Stimulated activated CD8-positive, alpha-beta memory T cell treated with anti-CD3 and anti-CD28 coated beads, Interleukin-15, amount 100 ng/mL, for 1 hour (primary cell): ENCODE results near the gene IL18.
"Not testable (repeated sequence)": the region's sequence is repeated elsewhere in the genome, so short reads cannot be mapped to it uniquely, and the experiment has no call there.

Experiments used
- DNase-seq: peaks from one replicate; pipeline ENCODE4 v3.0.0-alpha.2; 2020; ENCODE audit warnings: low read depth

The IL18 gene

DNA sequence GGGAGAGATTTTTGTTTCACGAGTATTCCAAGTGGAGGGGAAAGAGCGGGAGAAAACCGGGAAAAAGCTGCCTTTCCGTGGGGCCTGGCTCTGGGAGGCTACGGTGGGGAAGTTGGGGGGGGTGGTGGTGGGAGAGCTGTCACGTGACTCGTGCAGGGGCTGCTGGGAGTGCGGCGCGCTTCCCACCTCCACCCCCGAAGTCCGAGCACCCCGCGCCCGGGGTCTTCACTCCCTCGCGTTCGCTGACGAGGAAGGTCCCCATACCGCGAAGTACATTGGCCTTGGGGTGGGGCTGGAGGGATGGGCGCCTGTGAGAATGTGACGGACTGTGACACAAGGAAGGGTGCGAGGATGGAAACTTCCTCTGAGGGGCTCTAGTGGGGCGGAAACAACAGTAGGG is 3.3 kb upstream of the IL18 start, which contains the start of gene TEX12:
TSS of gene TEX12 (plus strand) at position 228 of the 400 bp plus-strand sequence. CDS start 1,897 bp downstream, outside the sequence.
- no peak for DNase-seq

DNA sequence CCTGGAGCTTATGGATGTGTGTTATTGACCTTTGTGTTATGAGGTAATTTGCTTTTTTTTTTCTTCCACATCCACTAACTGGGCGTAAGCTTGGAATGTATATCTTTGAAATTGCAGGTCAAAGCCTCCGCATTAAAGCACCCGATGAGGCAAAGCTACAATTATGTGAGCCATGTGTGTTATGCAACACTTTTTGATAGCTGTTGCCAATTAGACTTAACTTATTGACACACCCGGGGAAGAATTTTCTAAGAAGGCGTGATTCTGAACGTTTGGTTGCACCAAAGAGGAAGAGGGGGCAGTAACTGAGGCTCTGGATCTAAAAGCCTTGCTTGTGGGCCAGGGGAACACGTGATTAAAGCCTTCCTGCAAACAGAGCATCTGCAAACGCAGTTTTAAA is 2.7 kb upstream of the IL18 start:
- no peak for DNase-seq

DNA sequence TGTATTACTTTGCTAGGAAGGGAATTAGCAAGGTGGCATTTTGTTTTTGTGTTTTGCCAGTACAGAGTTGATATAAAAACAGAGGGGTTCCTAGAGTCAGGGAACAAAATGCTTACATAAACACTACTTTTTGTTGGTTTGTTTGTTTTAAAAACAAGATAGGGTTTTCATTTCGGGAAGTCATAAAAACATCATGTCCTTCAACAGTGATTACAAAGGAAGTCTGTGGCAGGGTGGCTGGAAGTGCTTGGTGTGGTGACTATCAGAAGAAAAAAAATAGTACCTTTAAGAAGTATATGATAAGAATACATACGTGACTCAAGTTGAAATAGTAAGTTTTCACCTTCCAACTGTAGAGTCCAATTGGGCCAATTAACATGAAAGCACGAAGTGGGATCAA is 1.2 kb upstream of the IL18 start:
- no peak for DNase-seq

DNA sequence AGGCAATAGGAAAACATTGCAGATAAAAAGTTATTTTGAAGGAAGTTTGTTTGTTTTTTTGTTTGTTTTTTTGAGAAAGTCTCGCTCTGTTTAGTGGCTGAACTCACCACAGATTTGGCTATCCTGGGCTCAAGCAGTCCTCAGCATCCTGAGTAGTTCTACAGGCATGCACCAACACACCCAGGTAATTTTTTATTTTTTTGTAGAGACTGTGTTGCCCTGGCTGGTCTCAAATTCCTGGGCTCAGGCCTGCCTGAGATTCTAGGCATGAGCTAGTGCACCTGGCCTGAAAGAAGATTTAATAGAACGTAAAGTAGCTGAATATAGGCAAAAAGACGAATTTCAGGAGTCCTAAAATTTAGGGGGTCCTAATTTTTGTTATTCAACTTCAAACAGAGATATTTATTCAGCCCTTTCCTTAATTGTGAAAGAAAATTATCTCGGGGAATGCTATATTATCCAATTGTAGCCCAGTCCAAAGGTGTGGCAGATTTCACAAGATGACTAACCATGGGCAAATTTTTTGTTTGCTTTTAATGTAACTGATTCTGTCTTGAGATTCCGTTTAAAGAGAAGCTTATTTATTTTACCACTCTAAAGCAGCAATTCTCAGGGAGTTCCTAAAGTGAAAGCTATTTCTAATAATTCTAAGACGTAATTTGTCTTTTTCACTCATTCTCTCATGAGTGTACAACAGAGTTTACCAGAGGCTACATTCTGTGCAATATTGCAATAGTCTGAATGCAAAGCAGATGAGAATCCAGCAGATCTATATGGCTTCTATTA is 940 bp downstream of the IL18 start:
- no peak for DNase-seq

DNA sequence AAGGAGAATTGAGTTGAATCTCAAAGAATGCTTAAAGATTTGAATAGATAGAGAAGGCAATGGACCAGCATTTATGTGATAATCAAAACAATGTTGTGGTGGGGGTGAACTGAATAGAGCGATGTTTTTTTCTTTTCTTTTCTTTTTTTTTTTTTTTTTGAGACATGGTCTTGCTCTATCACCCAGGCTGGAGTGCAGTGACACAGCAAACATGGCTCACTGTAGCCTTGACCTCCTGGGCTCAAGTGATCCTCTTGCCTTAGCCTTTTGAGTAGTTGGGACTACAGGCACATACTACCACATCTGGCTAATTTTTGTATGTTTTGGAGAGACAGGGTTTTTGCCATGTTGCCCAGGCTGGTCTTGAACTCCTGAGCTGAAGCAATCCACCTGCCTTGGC is 1.7 kb downstream of the IL18 start:
- not testable (repeated sequence) for DNase-seq

DNA sequence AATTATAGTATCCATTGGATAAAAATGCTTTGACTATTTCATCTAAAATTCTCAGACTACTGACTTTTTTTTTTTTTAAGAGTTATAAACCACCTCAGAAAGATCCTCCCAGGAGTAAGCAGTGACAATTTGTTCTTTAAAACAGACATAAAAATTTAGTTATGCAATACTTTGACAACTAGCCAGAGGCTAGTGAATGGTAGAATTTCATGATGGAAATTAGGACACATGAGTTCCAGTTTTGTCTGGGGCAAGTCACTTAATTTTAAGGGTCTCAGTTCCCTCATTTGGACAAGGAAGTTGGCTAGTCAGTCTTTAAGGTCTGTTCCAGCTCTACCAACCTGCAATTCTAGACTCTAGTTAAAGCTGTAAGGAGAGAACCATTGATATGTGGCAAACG is 2.9 kb downstream of the IL18 start:
- no peak for DNase-seq

DNA sequence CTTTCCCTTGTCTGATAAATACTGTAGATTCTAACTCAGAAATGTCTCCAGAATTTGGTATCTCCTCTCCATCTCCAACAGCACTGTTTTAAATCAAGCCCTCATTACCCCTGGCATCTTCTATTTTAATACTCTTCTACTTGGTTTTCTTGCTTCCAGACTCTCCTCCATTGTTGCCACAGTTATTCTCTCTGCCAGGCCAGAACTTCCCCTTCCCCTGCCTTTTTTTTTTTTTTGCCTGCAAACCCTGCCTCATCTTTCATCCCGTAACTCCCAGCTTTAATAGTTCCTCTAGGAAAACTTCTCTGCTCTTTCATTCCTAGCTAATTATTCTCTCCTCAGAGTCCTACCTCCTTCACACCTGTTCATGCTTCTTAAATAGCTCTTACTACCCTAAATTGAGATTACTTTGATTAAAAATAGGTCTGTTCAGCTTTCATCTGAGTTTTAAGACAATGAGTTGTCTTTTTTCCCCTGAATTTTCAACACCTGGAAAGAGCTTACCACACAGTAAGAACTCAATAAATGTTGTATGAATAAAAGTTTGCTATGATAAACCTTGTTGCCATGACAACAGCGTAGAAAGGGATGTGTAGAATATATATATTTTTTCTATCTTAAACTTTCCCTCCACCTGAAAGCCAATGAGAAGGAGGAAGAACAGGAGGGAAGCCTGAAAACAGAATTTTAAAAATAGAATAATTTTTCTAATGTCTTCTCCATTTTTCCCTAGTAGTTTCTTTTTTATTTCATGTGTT is 3.6 kb downstream of the IL18 start:
- no peak for DNase-seq

DNA sequence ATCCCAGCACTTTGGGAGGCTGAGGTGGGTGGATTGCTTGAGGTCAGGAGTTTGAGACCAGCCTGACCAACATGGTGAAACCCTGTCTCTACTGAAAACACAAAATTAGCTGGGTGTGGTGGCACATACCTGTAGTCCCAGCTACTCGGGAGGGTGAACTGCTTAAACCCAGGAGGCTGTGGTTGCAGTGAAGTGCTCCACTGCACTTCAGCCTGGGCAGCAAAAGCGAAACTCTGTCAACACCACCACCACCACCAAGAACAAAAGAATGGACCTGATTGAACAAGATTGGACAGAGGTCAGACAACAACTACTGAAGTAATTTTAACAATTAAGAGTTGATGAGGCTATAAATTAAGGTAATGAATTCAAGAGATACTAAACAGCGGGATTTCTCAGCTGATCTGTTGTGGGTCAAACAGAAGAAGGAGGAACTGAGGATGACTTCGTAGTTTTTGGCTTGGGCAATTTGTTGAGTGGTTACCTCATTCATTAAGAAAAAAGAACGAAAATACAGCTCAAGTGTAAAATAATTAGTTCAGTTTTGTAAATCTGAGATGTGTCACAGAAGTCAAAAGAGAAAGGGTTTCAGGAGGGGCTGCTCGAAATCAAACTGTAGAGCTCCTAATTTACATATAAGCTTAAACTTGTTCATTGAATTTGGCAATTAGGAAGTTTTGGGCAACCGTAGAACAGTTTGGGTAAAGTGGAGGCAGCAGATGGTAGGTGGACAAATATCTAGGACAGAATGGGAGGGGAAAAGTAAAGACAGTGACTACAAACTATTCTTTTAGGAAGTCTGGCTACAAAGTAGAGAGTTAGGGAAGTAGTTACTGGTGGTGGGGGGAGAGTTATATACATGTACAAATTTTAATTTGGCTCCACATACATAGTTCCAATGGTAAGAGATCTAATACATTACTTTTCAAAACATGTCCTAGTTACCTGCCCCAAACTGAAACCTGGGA is 4.5 kb downstream of the IL18 start:
- no peak for DNase-seq

DNA sequence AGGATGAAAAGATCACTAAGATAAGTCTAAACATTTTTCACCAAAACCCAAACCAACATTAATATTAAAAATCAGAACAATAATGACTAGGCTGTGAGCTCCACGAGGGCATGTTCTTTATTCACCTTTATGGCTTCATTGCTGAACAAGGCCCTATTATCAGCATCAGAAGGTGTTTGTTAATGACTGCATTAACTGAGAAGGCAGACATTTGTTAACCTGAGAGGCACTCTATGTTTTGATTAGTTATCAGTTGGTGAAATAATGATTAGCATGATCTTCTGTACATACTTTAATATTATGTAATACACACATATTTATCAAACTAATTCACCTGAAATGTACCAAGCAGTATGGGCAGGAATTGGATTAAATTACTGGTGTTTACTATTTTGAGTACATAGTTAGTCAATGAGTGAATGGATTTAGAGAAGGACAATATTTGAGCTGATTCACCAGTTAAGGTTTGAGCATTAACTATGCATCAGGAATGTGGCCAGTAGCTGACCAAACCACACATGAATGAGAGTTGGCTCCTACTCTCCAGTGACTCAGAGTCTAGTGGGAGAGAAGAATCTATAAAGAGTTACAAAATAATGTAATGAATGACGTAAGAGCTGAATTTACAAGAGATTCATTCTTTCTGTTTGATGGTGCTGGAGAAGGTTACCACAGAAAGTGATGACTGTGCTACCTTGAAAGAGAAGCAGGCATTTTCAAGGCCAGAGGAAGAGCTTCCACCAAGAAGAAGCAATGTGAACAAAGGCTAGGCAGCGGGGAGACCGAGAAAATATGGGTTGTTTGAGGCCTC is 6.7 kb downstream of the IL18 start:
- DNase-seq: no peak

DNA sequence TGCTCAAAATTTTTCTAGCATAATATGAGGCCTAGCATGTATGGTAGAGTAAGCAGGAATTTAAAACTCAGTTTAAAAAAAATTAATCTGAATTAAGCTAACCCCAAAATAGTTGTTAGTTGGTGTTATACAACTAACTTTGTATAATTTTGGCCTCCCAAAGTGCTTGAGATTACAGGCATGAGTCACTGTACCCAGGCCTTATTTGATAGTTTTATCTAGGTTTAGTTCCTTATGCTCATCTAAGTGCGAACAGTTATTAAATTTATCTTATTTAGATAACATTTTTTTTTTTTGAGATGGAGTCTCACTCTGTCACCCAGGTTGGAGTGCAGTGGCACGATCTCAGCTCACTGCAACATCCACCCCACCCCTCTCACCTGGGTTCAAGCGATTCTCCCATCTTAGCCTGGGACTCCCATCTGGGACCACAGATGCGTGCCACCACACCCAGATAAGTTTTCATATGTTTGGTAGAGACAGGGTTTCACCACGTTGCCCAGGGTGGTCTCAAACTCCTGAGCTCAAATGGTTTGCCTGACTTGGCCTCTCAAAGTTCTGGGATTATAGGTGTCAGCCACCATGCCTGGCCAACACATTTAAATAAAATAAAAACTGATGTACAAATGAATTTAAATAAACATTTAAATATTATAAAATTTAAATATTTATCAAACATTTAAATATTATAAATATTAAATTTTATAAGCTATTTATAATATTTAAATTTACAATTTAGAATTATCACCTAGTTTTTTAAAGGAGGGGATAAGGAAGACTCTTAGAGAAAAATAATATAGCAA is 7.5 kb downstream of the IL18 start:
- DNase-seq: no peak

DNA sequence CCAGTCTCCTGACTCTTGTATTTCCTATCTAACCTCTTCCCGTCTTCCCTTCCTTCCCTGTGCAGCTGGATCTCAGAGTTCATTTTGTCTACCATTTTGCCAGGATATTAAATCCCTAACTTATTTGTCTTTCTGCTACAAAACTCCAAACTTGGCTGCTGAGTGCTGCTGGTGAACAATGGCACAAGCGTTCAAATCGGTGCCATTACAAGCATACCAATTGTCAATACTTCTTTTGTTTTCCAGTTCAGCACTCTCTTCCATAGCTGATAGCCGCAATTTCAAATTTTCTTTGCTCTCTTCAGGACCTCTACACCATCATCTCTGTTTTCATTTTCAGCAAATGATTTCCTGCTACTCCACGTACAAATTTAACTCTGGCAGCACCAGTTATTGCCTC is 13.4 kb downstream of the IL18 start:
- no peak for DNase-seq

DNA sequence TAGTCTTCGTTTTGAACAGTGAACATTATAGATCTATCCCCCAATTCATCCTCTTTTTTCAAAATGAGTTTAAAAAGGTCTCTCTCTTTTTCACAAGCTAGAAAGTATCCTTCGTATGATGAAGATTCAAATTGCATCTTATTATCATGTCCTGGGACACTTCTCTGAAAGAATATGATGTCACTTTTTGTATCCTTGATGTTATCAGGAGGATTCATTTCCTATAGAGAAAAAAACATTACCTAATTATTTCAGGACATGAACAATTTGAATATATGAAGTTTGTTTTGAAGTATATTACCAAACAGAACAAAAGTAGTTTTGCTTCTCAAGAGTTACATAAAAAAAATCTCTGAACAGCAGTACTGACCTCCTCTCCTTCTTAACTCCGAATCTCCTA is 20.3 kb downstream of the IL18 start:
- DNase-seq: no peak

DNA sequence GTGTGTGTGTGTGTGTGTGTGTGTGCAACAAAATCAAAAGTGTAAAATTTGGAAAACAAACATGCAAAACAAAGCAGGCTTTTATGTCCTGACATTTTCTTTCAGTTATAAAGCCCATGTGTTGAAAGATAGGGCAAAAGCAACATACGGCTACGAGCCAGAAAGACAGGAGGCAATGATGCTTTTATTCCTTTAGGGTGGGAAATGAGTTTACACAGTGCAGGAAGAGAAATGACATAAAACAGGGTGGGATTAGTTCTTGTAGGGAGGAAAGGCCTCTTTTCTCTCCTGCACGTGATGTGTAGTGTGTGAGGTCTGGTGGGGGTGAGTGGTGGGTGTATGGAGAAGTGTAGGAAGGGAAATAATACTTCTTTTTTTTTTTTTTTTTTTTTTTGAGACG is 29.4 kb downstream of the IL18 start:
- no peak for DNase-seq

DNA sequence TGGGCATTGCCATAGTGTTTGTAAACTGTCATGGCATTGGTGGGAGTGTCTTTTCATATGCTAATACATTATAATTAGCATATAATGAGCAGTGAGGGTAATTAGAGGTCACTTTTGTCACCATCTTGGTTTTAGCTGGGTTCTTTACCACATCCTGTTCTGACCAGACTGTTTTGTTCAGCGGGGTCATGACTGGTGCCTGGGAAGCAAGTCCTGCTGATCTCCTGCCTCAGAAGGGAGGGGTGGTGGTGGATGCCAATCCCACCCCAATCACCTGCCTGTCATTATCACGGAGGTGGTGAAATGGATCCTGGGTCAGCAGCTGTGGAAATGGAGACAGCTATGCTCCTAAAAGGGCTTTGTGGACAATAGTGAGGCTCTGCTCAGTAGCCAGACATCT is 31.2 kb downstream of the IL18 start:
- no peak for DNase-seq

DNA sequence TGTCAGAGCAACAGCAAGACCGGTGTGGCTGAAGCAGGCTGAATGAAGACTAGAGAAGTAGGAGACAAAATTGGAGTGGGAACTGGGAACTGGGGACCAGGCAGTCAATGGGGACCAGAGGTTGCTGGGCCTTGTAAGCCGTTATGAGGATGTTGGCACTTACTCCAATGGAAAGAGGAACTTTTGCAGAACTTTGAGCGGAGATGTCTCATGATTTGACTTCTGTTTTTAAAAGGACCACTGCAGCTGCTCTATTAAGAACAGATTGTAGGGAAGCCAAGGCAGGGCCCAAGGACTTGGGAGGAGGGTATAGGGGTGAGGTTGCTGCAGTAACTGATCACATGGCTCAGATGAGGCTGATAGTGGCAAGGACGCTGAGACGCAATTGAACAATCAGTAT is 34.2 kb downstream of the IL18 start:
- DNase-seq: no peak

DNA sequence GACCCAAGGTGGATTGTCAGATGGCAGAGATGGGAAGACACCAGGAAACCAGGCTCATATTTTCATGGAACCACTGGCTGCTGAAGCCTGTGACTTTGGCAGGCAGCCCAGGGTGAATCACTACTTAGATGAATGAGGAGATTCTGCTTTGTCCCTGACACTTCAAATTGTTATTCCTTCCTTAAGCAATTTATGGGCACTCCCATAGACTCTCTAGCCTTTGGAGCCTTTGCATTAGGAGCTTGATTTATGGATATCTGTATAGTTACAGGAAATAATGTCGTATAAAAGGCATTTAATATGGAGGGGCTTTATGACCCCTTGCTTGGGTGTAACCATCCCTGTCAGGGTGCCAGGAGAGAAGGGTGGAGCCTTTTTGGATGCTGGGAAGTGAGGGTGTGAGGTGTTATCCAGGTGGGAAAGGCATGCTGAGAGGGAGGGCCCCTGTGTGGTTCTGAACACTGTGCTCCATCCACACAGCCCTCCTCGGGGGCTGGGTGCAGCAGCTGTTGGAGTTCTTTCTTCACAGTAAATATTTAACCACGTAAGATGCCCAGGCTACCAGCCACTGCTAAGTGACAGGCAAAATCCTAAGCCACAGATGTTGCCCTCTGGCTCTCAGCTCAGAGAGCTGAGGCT is 35.3 kb downstream of the IL18 start:
- no peak for DNase-seq

DNA sequence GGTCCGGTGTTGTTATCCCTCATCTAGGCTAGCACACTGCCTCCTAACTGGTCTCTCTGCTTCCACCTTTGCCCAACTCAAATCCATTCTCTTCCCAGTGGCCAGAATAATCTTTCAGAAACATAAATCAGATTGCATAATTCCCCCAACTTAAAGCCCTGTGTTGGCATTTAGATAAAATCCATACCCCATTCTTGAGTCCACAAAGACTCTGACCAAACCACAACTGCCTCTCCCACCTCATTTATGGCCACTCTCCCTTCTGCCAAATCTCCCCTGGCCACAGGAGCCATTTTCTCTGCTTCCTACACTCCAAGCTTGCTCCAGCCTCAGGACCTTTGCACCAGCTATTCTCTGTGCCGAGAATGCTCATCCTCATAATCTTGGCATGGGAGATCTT is 36.8 kb downstream of the IL18 start:
- no peak for DNase-seq

DNA sequence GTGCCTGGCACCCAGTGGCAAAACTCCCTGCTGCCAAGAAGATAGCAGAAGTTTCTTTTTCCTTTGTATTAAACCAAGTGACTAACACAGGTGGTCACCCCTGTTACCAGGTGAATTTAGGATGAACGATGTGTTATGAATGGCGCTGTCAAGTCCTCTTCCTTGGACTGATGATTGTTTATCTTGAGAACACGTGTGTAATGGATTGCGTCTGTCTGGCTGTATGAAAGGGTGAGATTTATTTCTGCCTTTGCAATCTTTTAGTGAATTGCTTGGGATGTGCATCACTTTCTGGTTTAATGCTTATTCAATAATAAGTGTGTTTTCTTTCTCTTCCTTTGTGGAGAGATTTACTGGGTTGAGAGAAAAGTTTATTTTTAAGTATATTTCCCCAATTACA is 40.8 kb downstream of the IL18 start:
- DNase-seq: no peak

DNA sequence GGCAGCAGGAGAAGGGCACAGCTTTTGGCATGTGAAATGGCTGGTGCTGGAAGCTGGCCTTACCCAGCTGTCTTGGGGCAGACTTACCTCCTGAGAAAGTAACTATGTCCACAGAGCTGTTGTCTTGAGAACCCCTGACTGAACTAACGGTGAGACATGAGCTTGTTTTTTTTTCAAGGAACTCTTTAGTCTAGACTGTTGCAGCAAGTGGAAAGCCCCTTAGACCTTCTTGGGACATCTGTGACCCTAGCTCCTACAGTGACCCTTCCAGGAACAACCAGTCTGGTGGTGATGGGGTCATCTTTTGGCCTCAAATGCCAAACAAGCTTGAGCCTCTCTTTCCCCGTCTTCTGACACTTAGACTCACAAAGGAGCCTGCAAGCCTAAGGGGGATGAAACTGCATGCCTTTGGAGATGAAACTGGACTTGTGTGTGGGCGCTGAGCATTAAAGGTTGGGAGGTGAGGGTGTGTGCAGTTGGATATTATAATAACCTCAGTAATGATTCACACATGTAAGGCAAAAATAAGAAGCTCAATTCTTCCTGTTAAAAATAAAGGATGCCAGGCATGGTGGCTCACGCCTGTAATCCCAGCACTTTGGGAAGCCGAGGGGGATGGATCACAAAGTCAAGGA is 41.8 kb downstream of the IL18 start:
- DNase-seq: no peak

DNA sequence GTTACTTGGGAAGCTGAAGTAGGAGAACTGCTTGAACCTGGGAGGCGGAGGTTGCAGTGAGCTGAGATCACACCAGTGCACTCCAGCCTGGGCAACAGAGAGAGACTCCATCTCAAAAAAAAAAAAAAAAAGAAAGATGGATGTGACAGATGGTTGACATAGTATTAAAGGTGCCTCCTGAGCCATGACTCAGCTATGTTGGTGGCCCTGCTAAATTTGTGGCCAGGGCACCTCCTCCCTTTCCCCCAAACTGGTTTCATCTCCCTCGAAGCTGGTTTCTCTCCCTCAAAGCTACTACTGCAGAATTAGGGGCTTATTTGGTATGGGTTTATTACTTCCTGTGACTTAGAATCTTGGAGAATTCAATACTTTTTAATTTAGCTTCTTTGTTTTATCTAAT is 45.7 kb downstream of the IL18 start:
- DNase-seq: no peak
